ENCODE measurements around the gene RIMS4.

RIMS4 gene

GRCh38 chr20:44701858-44702256 is 108.5 kb downstream of the RIMS4 start:
- no peak for DNase-seq (ENCODE audit: low read depth, low spot score)

All from activated naive CD8-positive, alpha-beta T cell treated with anti-CD3 and anti-CD28 coated beads, Interleukin-2, amount 50 U/mL, for 16 hours (primary cell).